Neuronal stem cell (in vitro differentiated cells): Measurements from ENCODE around the gene FBXL13.

Experiments
- DNase-seq: peaks from one replicate; pipeline ENCODE4 v3.0.0-alpha.2; 2013; ENCODE audit warnings: low spot score
- H2AFZ ChIP-seq: one replicate; pipeline ENCODE4 v1.6.1; 2013; ENCODE audit warnings: mild to moderate bottlenecking, low read length, inconsistent platforms
- H2AK5ac ChIP-seq: 2 replicates; pipeline ENCODE4 v1.6.1; 2013; ENCODE audit warnings: low read depth, mild to moderate bottlenecking, inconsistent platforms, low read length, moderate library complexity, mixed read lengths
- H2BK120ac ChIP-seq: 2 replicates; pipeline ENCODE4 v1.6.1; 2013; ENCODE audit warnings: low read depth, mild to moderate bottlenecking, inconsistent platforms, low read length, moderate library complexity, mixed read lengths
- H2BK12ac ChIP-seq: one replicate; pipeline ENCODE4 v1.6.1; 2013; ENCODE audit warnings: low read length, inconsistent platforms
- H2BK15ac ChIP-seq: 2 replicates; pipeline ENCODE4 v1.6.1; 2013; ENCODE audit warnings: mild to moderate bottlenecking, low read length, inconsistent platforms, mixed read lengths
- H2BK5ac ChIP-seq: one replicate; pipeline ENCODE4 v1.6.1; 2013; ENCODE audit warnings: inconsistent platforms, mild to moderate bottlenecking, low read length, moderate library complexity
- H3K14ac ChIP-seq: one replicate; pipeline ENCODE4 v1.6.1; 2013; ENCODE audit warnings: low read length, inconsistent platforms
- H3K18ac ChIP-seq: 2 replicates; pipeline ENCODE4 v1.6.1; 2013; ENCODE audit warnings: low read length, inconsistent platforms
- H3K23ac ChIP-seq: 2 replicates; pipeline ENCODE4 v1.6.1; 2013; ENCODE audit warnings: low read depth, mild to moderate bottlenecking, mixed read lengths, low read length, inconsistent platforms; ENCODE audit not compliant: poor library complexity
- H3K27ac ChIP-seq: replicated peaks from 3 replicates; pipeline ENCODE4 v1.5.1; 2013; ENCODE audit warnings: low read length, inconsistent platforms
- H3K27me3 ChIP-seq, 3 experiments: 2 replicates each; pipeline ENCODE4 v1.6.1; 2013; ENCODE audit warnings: low read length in 3 of 3, mild to moderate bottlenecking in 2 of 3, inconsistent platforms in 1 of 3, low read depth in 1 of 3, mixed read lengths in 1 of 3, moderate library complexity in 1 of 3; ENCODE audit not compliant: control insufficient read depth in 3 of 3, insufficient read depth in 3 of 3
- H3K36me3 ChIP-seq, 2 donors: replicated peaks in 1 of 2; 2 replicates each; pipeline ENCODE4 v1.6.1; 2013; ENCODE audit warnings: low read length in 2 of 2; ENCODE audit not compliant: control insufficient read depth in 2 of 2, insufficient read depth in 2 of 2
- H3K4ac ChIP-seq: 2 replicates; pipeline ENCODE4 v1.6.1; 2013; ENCODE audit warnings: inconsistent platforms, mild to moderate bottlenecking, low read length, moderate library complexity
- H3K4me1 ChIP-seq, 2 donors: 1 replicate in 1 of 2; 2 replicates in 1 of 2; pipeline ENCODE4 v1.6.1; 2013; ENCODE audit warnings: low read length in 2 of 2, low read depth in 1 of 2; ENCODE audit not compliant: control insufficient read depth in 2 of 2, insufficient read depth in 1 of 2
- H3K4me2 ChIP-seq: one replicate; pipeline ENCODE4 v1.6.1; 2013; ENCODE audit warnings: mild to moderate bottlenecking, low read length, inconsistent platforms; ENCODE audit not compliant: insufficient read depth, poor library complexity, severe bottlenecking
- H3K4me3 ChIP-seq, 2 donors: 2 replicates each; pipeline ENCODE4 v1.5.1; 2013; ENCODE audit warnings: low read length in 2 of 2, mild to moderate bottlenecking in 2 of 2, inconsistent platforms in 1 of 2, moderate library complexity in 1 of 2
- H3K79me1 ChIP-seq: one replicate; pipeline ENCODE4 v1.6.1; 2013; ENCODE audit warnings: low read depth, mild to moderate bottlenecking, inconsistent platforms, low read length, moderate library complexity
- H3K9ac ChIP-seq: one replicate; pipeline ENCODE4 v1.6.1; 2013; ENCODE audit warnings: mild to moderate bottlenecking, low read depth, low read length, inconsistent platforms; ENCODE audit not compliant: poor library complexity
- H3K9me3 ChIP-seq, 2 donors: replicated peaks in 1 of 2; 2 replicates each; pipeline versions ENCODE3 to v1.6.1; 2013; ENCODE audit warnings: low read length in 2 of 2, mild to moderate bottlenecking in 2 of 2, inconsistent platforms in 1 of 2, low read depth in 1 of 2, mixed read lengths in 1 of 2, moderate library complexity in 1 of 2; ENCODE audit not compliant: control insufficient read depth in 2 of 2, insufficient read depth in 1 of 2
- H4K8ac ChIP-seq: one replicate; pipeline ENCODE4 v1.6.1; 2013; ENCODE audit warnings: low read depth, mild to moderate bottlenecking, inconsistent platforms, low read length, moderate library complexity
- H4K91ac ChIP-seq: one replicate; pipeline ENCODE4 v1.6.1; 2013; ENCODE audit warnings: low read length, low read depth, mild to moderate bottlenecking, inconsistent platforms; ENCODE audit not compliant: poor library complexity
- WGBS, 2 donors: extraction: QIAGEN DNeasy Blood & Tissue Kit; methylation state at CpG; one replicate each; pipeline ENCODE4 v1.1.7; 2013; ENCODE audit warnings: missing lambda C conversion rate in 2 of 2, mixed read lengths in 1 of 2; ENCODE audit not compliant: insufficient read length in 2 of 2, insufficient replicate concordance in 1 of 2; ENCODE audit errors: extremely low coverage in 2 of 2; 5-methylcytosine and 5-hydroxymethylcytosine counted together

Gene FBXL13

GRCh38 chr7:102845346-102845745, 229.2 kb downstream of the FBXL13 start:
- H3K27me3 ChIP-seq = no peaks in the 10 kb centered on the region
- no peak overlapping the region for H3K27ac ChIP-seq
- no peak overlapping the region for H2AK5ac ChIP-seq
- no peak overlapping the region for H2BK15ac ChIP-seq
- no peak overlapping the region for H3K18ac ChIP-seq
- no peak overlapping the region for H3K14ac ChIP-seq
- H2BK12ac ChIP-seq = no peak overlapping the region
- H3K4me3 ChIP-seq = no peak overlapping the region
- no peak overlapping the region for H3K23ac ChIP-seq
- H4K8ac ChIP-seq = no peak overlapping the region
- H2BK5ac ChIP-seq = no peak overlapping the region
- H4K91ac ChIP-seq = no peak overlapping the region
- no peak overlapping the region for H2BK120ac ChIP-seq
- no peaks in the 10 kb centered on the region for H3K79me1 ChIP-seq
- DNase-seq = no peak
- H3K4me1 ChIP-seq = no peaks in the 10 kb centered on the region
- no peaks in the 10 kb centered on the region for H3K9me3 ChIP-seq
- H3K36me3 ChIP-seq = no peaks in the 10 kb centered on the region
- H3K4ac ChIP-seq = no peak overlapping the region
- H3K9ac ChIP-seq = no peak overlapping the region
- H2AFZ ChIP-seq = no peak overlapping the region
- WGBS, 2 donors = no CpG with 5 or more reads among the region's 2 CpGs
- H3K4me2 ChIP-seq = no peak overlapping the region

DNA sequence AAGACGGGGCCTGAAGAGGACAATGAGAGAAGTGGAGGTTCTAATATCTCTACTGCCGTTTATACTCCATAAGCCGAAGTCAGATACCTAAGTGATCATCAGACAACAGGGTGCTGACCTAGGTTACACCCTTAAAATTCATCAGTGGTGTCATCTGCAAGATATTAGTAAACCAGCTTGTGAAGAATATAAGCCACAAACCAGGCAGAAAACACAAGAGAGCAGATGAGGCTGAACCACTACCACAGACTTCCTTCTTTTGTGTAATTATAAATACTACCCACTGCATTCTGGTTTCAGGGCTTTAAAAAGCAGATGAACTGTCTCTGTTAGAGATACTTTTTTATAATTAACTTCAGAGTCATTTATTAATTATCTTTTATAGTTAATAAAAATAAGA, 230.7 kb downstream of the FBXL13 start:
- H2AFZ ChIP-seq = no peak overlapping the region

DNA sequence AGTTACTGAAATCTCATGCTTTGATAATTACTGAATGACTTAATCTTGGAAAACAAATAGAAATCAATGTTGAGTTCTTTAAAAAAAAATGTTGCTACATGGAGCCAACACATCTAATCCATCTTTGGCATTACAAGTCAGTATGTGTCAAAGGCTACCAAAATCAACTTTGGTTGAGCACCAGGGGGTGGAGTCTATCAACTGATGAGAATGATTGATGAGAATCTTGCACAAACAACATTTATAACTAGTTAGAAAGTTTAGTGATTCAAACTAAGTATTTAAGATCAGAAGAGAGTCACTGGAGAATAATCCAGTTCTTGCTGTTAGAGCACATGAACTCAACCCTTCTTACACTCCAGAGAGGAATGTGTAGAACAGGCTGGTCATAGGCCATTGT, 232.3 kb downstream of the FBXL13 start:
- Histone ChIP-seq H2AK5ac (no peak overlapping the region), H3K27me3 (no peaks in the 10 kb centered on the region), H3K79me1 (no peaks in the 10 kb centered on the region), H4K91ac (no peak overlapping the region), H3K36me3 (no peaks in the 10 kb centered on the region), H3K4me3 (no peak overlapping the region), H3K4ac (no peak overlapping the region), H2BK120ac (no peak overlapping the region), H3K23ac (no peak overlapping the region), H3K9me3 (no peaks in the 10 kb centered on the region), H4K8ac (no peak overlapping the region), H2AFZ (no peak overlapping the region), H3K14ac (no peak overlapping the region), H2BK15ac (no peak overlapping the region), H3K4me1 (no peaks in the 10 kb centered on the region), H3K4me2 (no peak overlapping the region), H3K18ac (no peak overlapping the region), H2BK5ac (no peak overlapping the region), H3K9ac (no peak overlapping the region), H2BK12ac (no peak overlapping the region), H3K27ac (no peak overlapping the region)
- no peak for DNase-seq

More for the DNA sequence above, 230.7 kb downstream of the FBXL13 start:
- no peak overlapping the region for H3K4me3 ChIP-seq
- no peaks in the 10 kb centered on the region for H3K9me3 ChIP-seq
- H3K4me2 ChIP-seq = no peak overlapping the region
- no peak overlapping the region for H2BK5ac ChIP-seq
- no peak for DNase-seq
- H2AK5ac ChIP-seq = no peak overlapping the region
- H2BK15ac ChIP-seq = no peak overlapping the region
- no peak overlapping the region for H3K18ac ChIP-seq
- H3K23ac ChIP-seq = no peak overlapping the region
- H3K79me1 ChIP-seq = no peaks in the 10 kb centered on the region
- no peak overlapping the region for H3K27ac ChIP-seq
- H2BK12ac ChIP-seq = no peak overlapping the region
- H3K14ac ChIP-seq = no peak overlapping the region
- no peaks in the 10 kb centered on the region for H3K36me3 ChIP-seq
- no peaks in the 10 kb centered on the region for H3K4me1 ChIP-seq
- H3K9ac ChIP-seq = no peak overlapping the region
- H4K8ac ChIP-seq = no peak overlapping the region
- no peaks in the 10 kb centered on the region for H3K27me3 ChIP-seq
- WGBS, 2 donors = no CpG with 5 or more reads among the region's 3 CpGs
- no peak overlapping the region for H4K91ac ChIP-seq
- no peak overlapping the region for H3K4ac ChIP-seq
- no peak overlapping the region for H2BK120ac ChIP-seq

- DNase-seq = no peak
- Histone ChIP-seq H3K36me3 (no peaks in the 10 kb centered on the region), H4K91ac (no peak overlapping the region), H3K4me3 (no peak overlapping the region), H3K4me2 (no peak overlapping the region), H2BK5ac (no peak overlapping the region), H3K9ac (no peak overlapping the region), H2BK15ac (no peak overlapping the region), H2AFZ (no peak overlapping the region), H3K14ac (no peak overlapping the region), H3K9me3 (no peaks in the 10 kb centered on the region), H3K23ac (no peak overlapping the region), H3K18ac (no peak overlapping the region), H3K27me3 (no peaks in the 10 kb centered on the region), H3K79me1 (no peaks in the 10 kb centered on the region), H3K4ac (no peak overlapping the region), H3K4me1 (no peaks in the 10 kb centered on the region), H3K27ac (no peak overlapping the region), H2BK12ac (no peak overlapping the region), H2BK120ac (no peak overlapping the region), H2AK5ac (no peak overlapping the region), H4K8ac (no peak overlapping the region)
- no CpG with 5 or more reads among the region's 2 CpGs for WGBS, 2 donors
Measured at GRCh38 chr7:102841290-102841689, 233.3 kb downstream of the FBXL13 start.
